Fibroblast of the aortic adventitia (primary cell): Measurements from ENCODE around the gene CYB5R4. TPM values are rescaled to one million over a fixed set of nuclear protein-coding genes. Genes with fewer than 3 reads are reported as not detected.
"Not testable (repeated sequence)": the region's sequence is repeated elsewhere in the genome, so short reads cannot be mapped to it uniquely, and the experiment has no call there.

ENCODE experiments used
- DNase-seq: peaks from one replicate; pipeline ENCODE4 v3.0.0-alpha.2; 2010; ENCODE audit warnings: low read depth
- H3K4me3 ChIP-seq: 2 replicates; pipeline ENCODE4 v1.5.1; 2011; ENCODE audit warnings: low read depth, mild to moderate bottlenecking, control low read depth, low read length, moderate library complexity
- CTCF ChIP-seq: IDR thresholded peaks from 2 replicates; pipeline ENCODE4 v1.5.1; 2011; ENCODE audit warnings: mild to moderate bottlenecking, low read length, control low read depth, inconsistent platforms; ENCODE audit not compliant: insufficient read depth
- total RNA-seq: library from RNA; depleted of rRNA; stranded (reverse); fragments of >200 nt; gene quantifications from 2 replicates; pipeline ENCODE4 v1.2.3, GENCODE V29; 2012; ENCODE audit warnings: low replicate concordance

CYB5R4 gene
- total RNA-seq, 1 donor, result 7.2 TPM

- no peak for TF ChIP-seq CTCF
- no peak overlapping the region for H3K4me3 ChIP-seq
- DNase-seq, result no peak
Measured at GRCh38 chr6:83889621-83890020, 30.1 kb downstream of the CYB5R4 start.

GRCh38 chr6:83890520-83890919, 31.0 kb downstream of the CYB5R4 start:
- no peak for DNase-seq
- no peak for TF ChIP-seq CTCF
- H3K4me3 ChIP-seq, result no peak overlapping the region

GRCh38 chr6:83891586-83891985, 32.1 kb downstream of the CYB5R4 start:
- no peak overlapping the region for H3K4me3 ChIP-seq
- no peak for DNase-seq

GRCh38 chr6:83893024-83893423, 33.5 kb downstream of the CYB5R4 start:
- TF ChIP-seq CTCF, result no peak
- H3K4me3 ChIP-seq, result no peak overlapping the region
- no peak for DNase-seq

More at GRCh38 chr6:83891586-83891985, 32.1 kb downstream of the CYB5R4 start:
- TF ChIP-seq CTCF, result no peak

- H3K4me3 ChIP-seq, DNase-seq: not testable (repeated sequence)
Measured at GRCh38 chr6:83897094-83897493, 37.6 kb downstream of the CYB5R4 start.

GRCh38 chr6:83901624-83902023, 42.1 kb downstream of the CYB5R4 start:
- DNase-seq, result no peak
- no peak overlapping the region for H3K4me3 ChIP-seq
- no peak for TF ChIP-seq CTCF

GRCh38 chr6:83904395-83904794, 44.9 kb downstream of the CYB5R4 start:
- H3K4me3 ChIP-seq, result no peak overlapping the region
- no peak for TF ChIP-seq CTCF
- DNase-seq, result no peak

- no peak overlapping the region for H3K4me3 ChIP-seq
- TF ChIP-seq CTCF, result no peak
- no peak for DNase-seq
Measured at GRCh38 chr6:83905648-83906047, 46.2 kb downstream of the CYB5R4 start.

GRCh38 chr6:83907623-83908390, 48.3 kb downstream of the CYB5R4 start:
- not testable (repeated sequence) for DNase-seq, H3K4me3 ChIP-seq
